HG03064 (cell line): ENCODE measurements around the gene CDC73.
"Not testable (repeated sequence)": the region's sequence is repeated elsewhere in the genome, so short reads cannot be mapped to it uniquely, and the experiment has no call there.

Source experiments
- ATAC-seq: cut with Tn5 transposase; IDR thresholded peaks from one replicate; pipeline ENCODE4 v1.9.1; 2021; ENCODE audit warnings: low read depth; ENCODE audit not compliant: unreplicated experiment

CDC73 gene

GRCh38 chr1:193176113-193176512, 54.3 kb downstream of the CDC73 start:
- ATAC-seq = no peak

GRCh38 chr1:193176788-193177187, 55.0 kb downstream of the CDC73 start:
- no peak for ATAC-seq

GRCh38 chr1:193179094-193179493, 57.3 kb downstream of the CDC73 start:
- no peak for ATAC-seq

- ATAC-seq = no peak
Measured at GRCh38 chr1:193181536-193181935, 59.7 kb downstream of the CDC73 start.

GRCh38 chr1:193181985-193182384, 60.2 kb downstream of the CDC73 start:
- no peak for ATAC-seq

GRCh38 chr1:193183019-193183627, 61.3 kb downstream of the CDC73 start:
- ATAC-seq = peak; percentile 52

GRCh38 chr1:193184776-193185175, 62.9 kb downstream of the CDC73 start:
- ATAC-seq = no peak

- no peak for ATAC-seq
Measured at GRCh38 chr1:193185211-193185610, 63.4 kb downstream of the CDC73 start.

- ATAC-seq = no peak
Measured at GRCh38 chr1:193185901-193186731, 64.3 kb downstream of the CDC73 start, which contains the start of gene B3GALT2. Gene B3GALT2, minus strand, starts transcription at chr1:193186613. Its CDS starts 5,051 bp downstream, at chr1:193181562.

GRCh38 chr1:193187114-193187513, 65.3 kb downstream of the CDC73 start:
- ATAC-seq = no peak

- ATAC-seq = not testable (repeated sequence)
Measured at GRCh38 chr1:193188915-193189314, 67.1 kb downstream of the CDC73 start.

- ATAC-seq = no peak
Measured at GRCh38 chr1:193189442-193190095, 67.7 kb downstream of the CDC73 start.

- ATAC-seq = no peak
Measured at GRCh38 chr1:193190096-193190744, 68.4 kb downstream of the CDC73 start.

GRCh38 chr1:193192586-193192985, 70.8 kb downstream of the CDC73 start:
- no peak for ATAC-seq

GRCh38 chr1:193199940-193200339, 78.1 kb downstream of the CDC73 start:
- ATAC-seq = no peak

- ATAC-seq = no peak
Measured at GRCh38 chr1:193201021-193201420, 79.2 kb downstream of the CDC73 start.

GRCh38 chr1:193210996-193211395, 89.2 kb downstream of the CDC73 start:
- ATAC-seq = peak; percentile 7

- ATAC-seq = peak; percentile 75
Measured at GRCh38 chr1:193211539-193211938, 89.7 kb downstream of the CDC73 start.

GRCh38 chr1:193212637-193213036, 90.8 kb downstream of the CDC73 start:
- ATAC-seq = no peak

GRCh38 chr1:193213998-193214397, 92.2 kb downstream of the CDC73 start:
- ATAC-seq = no peak

- no peak for ATAC-seq
Measured at GRCh38 chr1:193216920-193217319, 95.1 kb downstream of the CDC73 start.
